Measurements from ENCODE around the gene SDK1.

Gene SDK1

GRCh38 chr7:3345699-3346481 lies 44.8 kb downstream of the SDK1 start:
- DNase-seq = no peak

- no peak for DNase-seq
These were observed 48.1 kb downstream of the SDK1 start for GRCh38 chr7:3349126-3349525.

GRCh38 chr7:3356173-3356572 lies 55.1 kb downstream of the SDK1 start:
- DNase-seq = no peak

- no peak for DNase-seq
These were observed 57.9 kb downstream of the SDK1 start for GRCh38 chr7:3358991-3359390.

GRCh38 chr7:3367261-3367660 lies 66.2 kb downstream of the SDK1 start:
- no peak for DNase-seq

GRCh38 chr7:3370068-3370830 lies 69.2 kb downstream of the SDK1 start:
- DNase-seq = no peak

GRCh38 chr7:3370921-3371320 lies 69.9 kb downstream of the SDK1 start:
- DNase-seq = no peak

- no peak for DNase-seq
These were observed 70.5 kb downstream of the SDK1 start for GRCh38 chr7:3371601-3372000.

GRCh38 chr7:3374239-3374638 lies 73.2 kb downstream of the SDK1 start:
- no peak for DNase-seq

- no peak for DNase-seq
These were observed 77.5 kb downstream of the SDK1 start for GRCh38 chr7:3378390-3379150.

- no peak for DNase-seq
These were observed 79.0 kb downstream of the SDK1 start for GRCh38 chr7:3380034-3380433.

- no peak for DNase-seq
These were observed 80.0 kb downstream of the SDK1 start for GRCh38 chr7:3380886-3381685.

GRCh38 chr7:3386423-3387190 lies 85.6 kb downstream of the SDK1 start:
- DNase-seq = no peak

GRCh38 chr7:3393862-3394261 lies 92.8 kb downstream of the SDK1 start:
- DNase-seq = no peak

GRCh38 chr7:3397324-3397723 lies 96.3 kb downstream of the SDK1 start:
- DNase-seq = no peak

GRCh38 chr7:3399858-3400257 lies 98.8 kb downstream of the SDK1 start:
- no peak for DNase-seq

- no peak for DNase-seq
These were observed 103.4 kb downstream of the SDK1 start for GRCh38 chr7:3404501-3404900.

- DNase-seq = no peak
These were observed 108.0 kb downstream of the SDK1 start for GRCh38 chr7:3408814-3409595.

- DNase-seq = no peak
These were observed 111.8 kb downstream of the SDK1 start for GRCh38 chr7:3412871-3413270.

GRCh38 chr7:3415861-3416312 lies 114.8 kb downstream of the SDK1 start:
- no peak for DNase-seq

GRCh38 chr7:3416453-3416852 lies 115.4 kb downstream of the SDK1 start:
- no peak for DNase-seq

All from T1000 (cell line).